H1 (cell line): ENCODE results near the gene VWA5A. TPM values are rescaled to one million over a fixed set of nuclear protein-coding genes. Genes with fewer than 3 reads are reported as not detected.

Experiments
- BRCA1 ChIP-seq: IDR thresholded peaks from 2 replicates; pipeline ENCODE4 v1.6.1; 2012; ENCODE audit warnings: low read depth, low read length, improper control_type of control experiment
- CBX5 ChIP-seq: fragments of 300-800, 300-1000 bp; sonication (generic); IDR thresholded peaks from 2 replicates; pipeline ENCODE4 v1.7.1; 2016; ENCODE audit warnings: antibody characterized with exemption, low read length, low read depth
- CHD2 ChIP-seq: IDR thresholded peaks from 2 replicates; pipeline ENCODE4 v1.6.1; 2012; ENCODE audit warnings: low read length, improper control_type of control experiment
- CTCF ChIP-seq, 3 experiments: IDR thresholded peaks; 1 replicate in 2 of 3; 2 replicates in 1 of 3; pipeline versions ENCODE4 v1.5.1 to v1.6.1; 2011; ENCODE audit warnings: low read length in 3 of 3, mild to moderate bottlenecking in 3 of 3, inconsistent platforms in 2 of 3, low read depth in 1 of 3, moderate library complexity in 1 of 3; ENCODE audit not compliant: insufficient read depth in 1 of 3; ENCODE audit errors: control extremely low read depth in 1 of 3
- EP300 ChIP-seq, 2 experiments: IDR thresholded peaks; 1 replicate in 1 of 2; 2 replicates in 1 of 2; pipeline ENCODE4 v1.6.1; 2011 to 2012; ENCODE audit warnings: low read depth in 2 of 2, low read length in 2 of 2, mild to moderate bottlenecking in 2 of 2, borderline replicate concordance in 1 of 2, inconsistent platforms in 1 of 2, moderate library complexity in 1 of 2
- FOSL1 ChIP-seq: IDR thresholded peaks from 2 replicates; pipeline ENCODE4 v1.6.1; 2011; ENCODE audit warnings: mild to moderate bottlenecking, low read depth, low read length, moderate library complexity; ENCODE audit not compliant: insufficient read depth
- polyA plus RNA-seq, 7 experiments: library from polyadenylated mRNA; depleted of rRNA in 3 of 7; stranded (reverse) in 5 of 7; unstranded in 2 of 7; fragments of >200 nt in 5 of 7; fragments of 200-250 nt in 2 of 7; gene quantifications; 1 replicate in 5 of 7; 2 replicates in 1 of 7; 4 replicates in 1 of 7; pipeline versions ENCODE4 v1.2.1 to v1.2.3, GENCODE V29; 2011 to 2013; ENCODE audit warnings: missing spikeins in 2 of 7, mixed read lengths in 2 of 7
- total RNA-seq: library from RNA; stranded (reverse); fragmentation: NEBNext Ultra II Directional; extraction: Animal tissue kit (Norgen Biotek cat#: 25700); gene quantifications from 2 replicates; pipeline ENCODE4 v1.2.1, GENCODE V29; 2021

Gene VWA5A
- total and polyA plus RNA-seq, 2 of the 8 experiments (the other 6 are each of a cell fraction or from before 2014, with no cell fraction given) = 12.5 to 20.4 TPM

- TF ChIP-seq CTCF (IDR thresholded peaks at IDR 0.05; ENCODE audit: control extremely low read depth in 1 of 3, insufficient read depth in 1 of 3, low read depth in 1 of 3, low read length in 3 of 3) (no peak), CHD2 (no peak), CBX5 (no peak), FOSL1 (no peak), EP300 (IDR thresholded peaks at IDR 0.05; ENCODE audit: borderline replicate concordance in 1 of 2, low read depth in 2 of 2, low read length in 2 of 2) (no peak), BRCA1 (no peak)
Measured at GRCh38 chr11:124078591-124078990, 36.7 kb upstream of the VWA5A start (continued).
